ENCODE measurements around the gene LTBP1.

The LTBP1 gene

DNA sequence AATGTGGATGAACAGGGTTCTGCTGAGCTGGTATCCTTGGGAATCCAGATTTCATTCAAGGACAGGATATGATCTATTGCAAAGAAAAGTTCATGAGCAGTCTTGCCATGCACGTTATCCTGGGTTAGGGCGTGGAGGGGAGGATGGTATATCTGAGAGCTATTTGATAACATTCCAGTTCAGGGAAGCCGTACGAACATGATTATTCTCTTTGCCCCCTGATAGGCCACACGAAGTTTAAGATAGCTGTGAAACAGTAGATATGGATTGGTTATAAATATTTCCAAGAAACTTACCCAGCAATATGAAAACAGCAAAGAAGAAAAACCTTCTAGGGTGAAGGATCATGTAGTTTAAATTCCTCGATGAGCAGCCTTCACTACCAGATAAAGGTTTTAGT, 171.9 kb downstream of the LTBP1 start:
- no peak for DNase-seq (ENCODE audit: low read depth)

DNA sequence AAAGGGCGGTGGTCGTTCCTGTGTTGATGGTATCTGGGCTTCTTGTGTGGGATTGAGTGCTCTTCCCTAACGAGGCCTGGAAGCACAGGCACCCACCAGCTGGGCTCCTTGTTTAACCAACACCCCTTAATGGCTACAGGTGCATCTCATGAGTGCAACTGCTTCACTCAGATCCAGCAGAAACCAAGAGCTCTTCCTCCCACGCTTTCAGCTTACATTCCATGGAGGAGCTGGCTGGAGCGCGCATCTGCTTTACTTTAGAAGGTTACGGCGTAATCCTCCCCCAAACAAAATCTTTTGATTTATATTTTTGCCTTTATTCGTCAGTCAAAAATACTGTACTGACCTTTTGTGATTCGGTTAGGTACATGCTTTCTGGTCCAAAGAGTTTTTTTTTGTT, 174.7 kb downstream of the LTBP1 start:
- no peak for DNase-seq (ENCODE audit: low read depth)

DNA sequence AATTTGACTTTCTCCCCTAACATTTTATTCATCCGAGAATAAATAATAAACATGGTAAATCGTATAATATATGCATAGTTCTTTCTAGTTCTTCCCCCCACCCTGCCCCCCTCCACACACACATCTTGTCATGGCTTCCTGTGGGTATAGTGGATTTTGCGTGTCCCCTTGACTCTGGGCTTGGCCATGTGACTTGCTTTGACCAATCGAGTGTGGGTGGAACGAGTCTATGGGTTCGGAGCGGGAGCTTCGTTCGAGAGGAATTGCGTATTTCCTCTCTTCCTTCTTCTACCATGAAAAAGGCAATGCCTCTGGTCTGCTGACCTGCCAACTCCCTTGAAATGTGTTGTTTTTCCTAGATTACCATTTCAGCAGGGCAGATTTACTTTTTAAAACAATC, 175.2 kb downstream of the LTBP1 start:
- DNase-seq (ENCODE audit: low read depth), result no peak

DNA sequence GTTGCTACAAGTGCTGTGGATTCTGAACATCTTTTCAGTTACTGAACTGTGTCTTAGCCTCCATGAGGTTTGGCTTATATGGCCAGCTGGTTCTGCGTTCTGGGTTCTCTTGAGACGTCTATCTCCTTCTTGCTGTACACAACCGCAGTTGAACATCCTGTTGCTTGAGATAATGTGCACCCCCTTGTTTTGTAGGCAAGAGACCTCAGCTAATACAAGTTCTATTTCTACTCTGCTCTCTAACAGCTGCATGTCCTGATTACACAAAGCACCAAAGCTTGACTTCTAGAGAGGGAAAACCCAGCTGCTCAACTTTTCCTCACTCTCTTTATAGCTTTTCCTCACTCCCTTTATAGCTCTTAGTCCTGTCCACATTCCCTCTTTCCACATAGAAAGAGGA, 176.0 kb downstream of the LTBP1 start:
- DNase-seq (ENCODE audit: low read depth), result no peak

DNA sequence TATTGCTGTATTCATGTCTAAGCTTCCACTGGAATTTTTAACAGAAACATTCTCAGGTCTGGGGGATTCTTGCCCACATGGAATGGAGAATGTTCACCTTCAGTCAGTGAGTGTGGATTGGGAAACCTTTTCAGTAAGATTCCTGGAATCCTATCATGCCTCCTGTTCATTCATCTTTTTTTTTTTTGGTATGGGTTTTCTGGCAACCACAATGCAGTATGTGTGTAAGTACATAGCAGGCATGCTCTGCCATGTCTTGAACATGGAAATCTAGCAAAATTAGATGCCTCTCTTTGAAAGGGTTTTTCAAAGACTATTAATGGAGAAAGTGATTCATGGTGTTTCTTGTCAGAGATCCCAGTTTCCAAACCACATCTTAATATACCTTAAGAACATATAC, 176.5 kb downstream of the LTBP1 start:
- no peak for DNase-seq (ENCODE audit: low read depth)

DNA sequence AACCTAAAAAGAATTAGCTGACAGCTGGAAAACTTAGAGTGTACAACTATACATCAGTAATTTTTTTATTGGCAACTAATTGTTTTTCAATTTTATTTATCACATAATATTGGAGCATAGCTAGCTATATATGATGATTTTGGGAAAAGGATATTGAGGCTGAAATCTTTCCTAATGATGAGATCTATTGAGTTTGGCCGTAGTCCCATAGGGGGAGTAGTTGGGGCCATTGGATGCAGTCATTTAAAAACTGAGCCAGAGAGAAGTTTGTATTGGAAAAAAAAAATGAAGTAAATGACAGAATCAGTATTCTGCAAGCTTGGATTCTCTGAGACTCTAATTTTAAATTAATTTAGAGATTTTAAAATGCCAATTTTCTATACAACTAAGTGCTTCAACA, 179.8 kb downstream of the LTBP1 start:
- no peak for DNase-seq (ENCODE audit: low read depth)

DNA sequence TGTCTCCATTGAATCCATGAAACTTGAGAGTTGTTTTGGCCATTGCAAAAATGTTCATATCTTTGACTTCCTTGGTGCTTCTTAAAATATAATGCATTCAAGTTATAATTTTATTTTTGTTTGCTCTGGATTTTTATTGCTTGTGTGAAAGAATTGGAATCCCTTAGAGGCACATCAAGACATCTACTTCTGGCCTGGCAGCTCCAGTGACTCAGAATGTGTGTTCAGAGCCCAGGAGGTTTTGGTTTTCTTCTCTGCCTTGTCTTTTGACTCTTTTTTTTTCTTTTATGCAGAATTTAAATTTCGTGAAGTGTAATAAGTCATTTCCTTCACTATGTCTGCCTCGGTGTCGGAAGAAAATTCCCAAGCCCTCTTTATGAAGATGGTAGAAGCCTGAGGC, 180.2 kb downstream of the LTBP1 start:
- peak; percentile 54 for DNase-seq (ENCODE audit: low read depth)

DNA sequence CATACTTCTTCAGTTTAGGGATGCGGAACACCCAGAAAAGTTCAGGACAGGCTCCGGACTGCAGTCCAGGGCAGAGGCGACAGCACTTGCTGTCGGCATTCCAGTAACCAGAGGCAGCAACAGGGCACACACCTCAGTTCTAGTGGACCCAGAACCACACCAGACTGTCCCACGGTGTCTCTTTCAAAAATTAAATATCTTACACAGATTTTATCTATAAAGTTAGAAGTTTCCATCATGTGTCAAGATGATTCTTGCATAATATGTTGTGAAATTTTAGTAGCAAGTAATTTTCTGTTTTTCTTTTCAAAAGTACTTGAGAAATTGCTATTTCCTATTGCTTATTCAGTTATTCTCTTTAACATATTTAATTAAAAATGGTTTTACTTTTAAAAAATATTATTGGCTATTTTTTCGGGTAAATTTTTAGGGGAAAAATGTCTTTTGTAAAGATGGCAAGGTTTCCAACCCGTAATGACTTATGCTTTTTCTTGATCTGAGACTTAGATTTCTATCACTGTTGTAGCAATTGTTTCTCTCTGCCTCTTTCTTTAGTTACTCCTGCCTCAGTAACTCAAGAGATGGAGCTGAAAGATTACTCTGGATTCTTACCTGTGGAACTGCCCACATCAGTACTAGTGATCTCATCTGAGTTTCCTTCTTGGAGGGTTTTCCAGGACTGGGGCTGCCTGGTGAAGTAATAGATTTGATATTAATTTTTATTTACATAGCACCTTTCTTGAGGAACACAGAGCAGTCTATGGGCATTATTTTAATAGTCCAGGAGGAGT, 182.7 kb downstream of the LTBP1 start:
- peak; percentile 32 for DNase-seq (ENCODE audit: low read depth)

DNA sequence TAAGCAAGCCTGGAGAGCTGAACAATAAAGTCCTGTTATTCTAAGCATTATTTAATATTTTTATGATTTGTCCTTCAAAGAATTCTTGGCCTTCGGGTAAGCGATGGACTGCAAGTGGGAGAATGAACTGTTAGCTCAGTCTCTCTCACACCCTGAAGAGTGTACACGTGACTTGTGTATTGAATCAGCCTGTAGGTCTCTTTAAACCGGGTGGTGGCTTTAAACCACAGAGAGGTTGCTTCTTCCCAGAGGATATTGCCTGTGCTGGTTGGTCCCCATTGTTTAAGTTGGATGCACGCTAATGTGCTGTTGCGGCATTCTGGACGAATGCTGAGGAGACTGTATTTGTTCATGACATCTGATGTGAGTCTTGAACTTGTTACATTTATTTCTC, 183.3 kb downstream of the LTBP1 start:
- no peak for DNase-seq (ENCODE audit: low read depth)

DNA sequence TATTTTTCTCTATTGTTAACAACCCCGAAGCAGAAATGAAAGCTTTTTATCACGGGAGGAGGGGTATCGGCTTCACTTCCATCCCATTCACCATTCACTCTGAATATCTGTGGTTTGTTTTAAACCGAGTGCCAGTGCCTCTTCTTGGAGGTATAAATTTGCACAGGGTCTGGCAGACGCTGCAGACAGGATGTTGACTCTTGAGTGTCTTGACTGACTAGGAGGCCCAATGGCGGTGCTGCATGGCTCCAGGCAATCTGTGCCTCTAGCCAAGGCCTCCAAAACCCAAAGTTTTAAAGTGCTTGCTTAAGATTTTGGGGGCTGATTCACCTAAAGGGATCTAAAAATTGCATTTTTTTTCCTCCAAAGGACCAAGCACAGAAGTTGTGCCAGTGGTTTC, 183.8 kb downstream of the LTBP1 start:
- no peak for DNase-seq (ENCODE audit: low read depth)

DNA sequence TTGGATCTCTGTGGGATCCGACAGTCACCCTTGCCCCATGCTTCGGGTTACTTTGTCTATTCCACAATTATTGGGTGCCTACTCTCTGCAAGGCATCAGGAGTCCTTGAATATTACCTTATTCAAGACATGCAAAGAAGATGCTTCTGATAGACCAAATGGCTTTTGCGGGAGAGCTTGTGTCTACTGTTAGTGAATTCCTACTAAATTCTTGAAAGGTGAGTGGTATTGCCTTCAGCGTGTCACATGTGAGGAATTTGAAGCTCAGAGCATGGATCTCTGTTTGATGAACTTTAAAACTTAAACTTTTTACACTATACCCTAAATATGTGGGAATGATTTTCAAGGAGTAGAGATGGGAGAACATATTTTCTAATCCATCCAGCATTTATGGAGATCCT, 184.4 kb downstream of the LTBP1 start:
- no peak for DNase-seq (ENCODE audit: low read depth)

DNA sequence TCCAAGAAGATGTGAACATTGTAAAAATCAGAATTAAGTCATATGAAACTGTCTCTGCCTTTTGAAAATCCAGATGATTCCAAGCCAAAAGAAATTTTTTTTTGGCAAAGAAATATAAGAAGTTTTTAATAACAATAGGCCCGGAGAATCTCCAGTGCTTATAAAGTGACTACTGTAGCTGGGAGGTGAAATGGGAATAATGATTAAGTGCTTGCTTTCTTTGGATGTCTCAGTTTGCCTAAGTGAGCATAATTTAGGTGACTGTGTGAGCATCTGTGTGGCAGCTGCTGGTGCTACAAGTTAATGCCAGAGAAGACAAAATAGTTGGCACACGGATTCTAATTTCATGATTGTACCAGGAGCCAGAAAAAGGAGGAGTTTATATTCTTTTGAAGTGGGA, 185.0 kb downstream of the LTBP1 start:
- DNase-seq (ENCODE audit: low read depth), result peak; percentile 38

DNA sequence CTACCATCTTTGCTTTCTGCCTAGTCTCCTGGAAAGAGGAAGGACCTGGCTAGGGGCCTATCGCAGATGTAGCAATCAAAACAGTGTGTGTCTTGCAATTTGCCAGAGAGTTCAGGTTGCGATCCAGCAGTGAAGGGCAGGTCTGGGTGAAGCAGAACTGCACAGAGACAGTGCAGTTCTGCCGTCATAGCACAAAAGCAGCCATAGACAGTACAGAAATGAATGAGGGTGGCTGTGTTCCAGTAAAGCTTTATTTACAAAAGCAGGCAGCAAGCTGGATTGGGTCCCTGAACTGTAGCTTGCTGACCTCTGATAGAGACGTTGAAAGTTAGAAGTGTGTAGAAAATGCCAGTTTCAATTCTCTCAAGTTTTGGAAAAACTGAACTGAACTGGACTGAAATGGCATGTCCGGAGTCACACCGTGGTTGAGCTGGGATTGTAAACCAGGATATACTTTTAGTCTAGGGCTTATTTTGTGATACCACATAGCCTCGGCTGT, 186.8 kb downstream of the LTBP1 start:
- DNase-seq (ENCODE audit: low read depth), result peak; percentile 55

DNA sequence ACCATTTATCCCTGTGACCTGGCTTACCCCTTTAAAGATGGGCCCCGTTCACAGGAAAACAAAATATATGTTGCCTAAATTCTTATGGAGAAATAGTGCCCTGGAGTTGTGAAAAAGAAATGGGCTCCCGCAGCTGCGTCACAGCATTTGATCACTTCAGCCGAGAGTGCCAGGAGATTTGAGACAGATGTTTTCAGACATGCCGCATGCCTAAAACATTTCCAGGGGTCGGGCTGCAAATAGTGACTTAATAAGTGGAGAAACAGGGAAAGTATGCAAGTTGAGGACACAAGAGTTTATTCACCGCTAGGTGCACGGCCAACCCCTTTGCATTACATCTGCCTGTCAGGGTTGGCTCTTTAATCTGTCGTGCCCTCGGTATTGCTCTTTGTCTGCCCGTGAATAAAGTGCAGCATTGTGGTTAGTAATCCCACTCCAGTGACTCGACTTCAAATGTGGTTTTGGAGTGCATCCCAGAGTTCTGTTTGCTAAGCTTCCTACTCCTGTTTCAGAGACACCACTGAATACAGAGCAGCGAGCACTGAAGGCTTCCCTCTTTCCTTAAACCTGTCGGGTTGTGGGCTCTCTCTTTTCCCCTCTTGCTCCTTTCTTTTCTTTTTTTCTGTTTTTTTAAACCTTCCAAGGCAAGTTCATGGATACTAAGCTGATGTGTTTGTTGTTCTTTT, 187.5 kb downstream of the LTBP1 start:
- peak; percentile 99 for DNase-seq (ENCODE audit: low read depth)

DNA sequence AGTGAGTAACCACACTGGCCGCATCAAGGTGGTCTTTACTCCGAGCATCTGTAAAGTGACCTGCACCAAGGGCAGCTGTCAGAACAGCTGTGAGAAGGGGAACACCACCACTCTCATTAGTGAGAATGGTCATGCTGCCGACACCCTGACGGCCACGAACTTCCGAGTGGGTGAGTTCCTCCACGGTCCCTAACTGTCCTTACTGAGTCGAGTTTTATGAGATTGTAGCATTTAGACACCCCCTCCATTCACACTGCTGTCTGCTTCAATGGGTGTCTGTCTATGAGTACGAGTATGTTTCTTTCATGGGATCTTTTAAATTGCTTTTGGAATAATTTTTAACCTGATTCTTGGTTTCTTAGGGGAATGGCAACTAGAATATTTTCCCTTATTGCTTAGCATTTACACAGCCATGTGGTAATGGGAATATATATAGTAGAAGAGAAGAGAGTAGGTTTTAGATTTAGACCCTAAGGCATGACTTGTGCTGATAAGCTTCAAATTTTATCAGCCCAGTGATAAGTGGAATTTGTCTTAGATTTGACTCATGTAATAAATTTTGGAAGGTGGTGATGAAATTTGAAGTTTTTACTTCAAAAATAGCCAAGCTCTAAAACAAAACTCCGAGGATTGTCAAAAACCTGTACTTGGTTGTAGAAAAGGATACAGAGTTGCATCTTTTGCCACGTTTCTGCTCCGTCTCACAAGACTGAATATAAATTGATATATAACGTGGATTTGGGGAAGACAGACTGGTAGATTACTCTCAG, 188.2 kb downstream of the LTBP1 start:
- DNase-seq (ENCODE audit: low read depth), result peak; percentile 53

DNA sequence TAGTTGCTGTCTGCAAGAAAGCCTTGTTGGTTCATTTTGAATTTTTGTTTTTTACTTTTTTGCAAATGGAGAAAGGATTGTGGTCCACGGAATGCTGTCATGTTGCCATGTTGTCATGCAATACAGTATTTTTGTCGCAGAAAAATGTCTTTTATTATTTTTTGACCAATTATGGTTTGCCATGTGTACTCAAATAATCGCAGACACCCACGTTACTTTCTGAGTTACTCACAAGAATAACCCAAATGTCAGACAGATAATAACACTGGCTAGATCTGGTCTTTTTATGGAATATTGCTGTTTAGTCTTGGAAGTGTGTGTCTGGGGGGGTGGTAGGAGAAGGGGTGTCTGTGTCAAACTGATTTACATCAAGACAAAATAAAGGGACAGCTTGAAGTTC, 188.9 kb downstream of the LTBP1 start:
- DNase-seq (ENCODE audit: low read depth), result no peak

DNA sequence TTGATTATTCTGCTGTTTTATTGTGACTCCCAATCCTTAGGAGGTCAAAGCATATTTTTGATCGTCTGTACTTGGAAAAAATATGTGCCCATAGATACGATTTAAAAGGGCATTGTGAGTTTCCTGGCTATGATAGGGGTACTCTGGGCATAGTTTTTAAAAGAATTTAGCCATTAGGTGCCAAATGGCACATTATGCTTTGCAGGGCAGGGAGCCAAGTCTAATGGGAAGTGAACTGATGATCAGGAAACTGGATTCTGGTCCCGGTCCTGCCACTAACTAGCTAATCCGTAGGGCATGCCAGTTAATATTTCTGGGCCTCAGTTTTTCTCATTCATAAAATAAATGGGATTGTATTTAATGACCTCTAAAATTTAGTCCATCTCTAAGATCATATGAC, 189.3 kb downstream of the LTBP1 start:
- peak; percentile 63 for DNase-seq (ENCODE audit: low read depth)

DNA sequence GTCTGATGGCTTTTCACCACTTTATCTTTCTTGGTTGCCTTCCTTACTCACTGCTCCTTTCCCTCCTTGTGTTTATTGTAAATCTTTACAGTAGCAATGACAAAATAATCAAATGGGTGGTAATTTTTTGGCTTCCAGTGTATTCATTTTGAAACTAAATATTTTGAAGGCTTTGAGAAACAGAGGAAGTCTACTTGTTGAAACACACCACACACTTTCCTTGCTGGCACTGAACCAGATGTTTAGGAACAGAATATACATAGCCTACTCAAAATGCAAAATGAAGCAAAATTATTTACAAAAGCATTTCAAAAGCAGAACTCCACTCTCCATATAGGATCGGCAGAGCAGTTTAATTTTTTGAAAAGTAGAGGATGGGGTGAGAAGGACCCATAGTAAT, 189.8 kb downstream of the LTBP1 start:
- no peak for DNase-seq (ENCODE audit: low read depth)

DNA sequence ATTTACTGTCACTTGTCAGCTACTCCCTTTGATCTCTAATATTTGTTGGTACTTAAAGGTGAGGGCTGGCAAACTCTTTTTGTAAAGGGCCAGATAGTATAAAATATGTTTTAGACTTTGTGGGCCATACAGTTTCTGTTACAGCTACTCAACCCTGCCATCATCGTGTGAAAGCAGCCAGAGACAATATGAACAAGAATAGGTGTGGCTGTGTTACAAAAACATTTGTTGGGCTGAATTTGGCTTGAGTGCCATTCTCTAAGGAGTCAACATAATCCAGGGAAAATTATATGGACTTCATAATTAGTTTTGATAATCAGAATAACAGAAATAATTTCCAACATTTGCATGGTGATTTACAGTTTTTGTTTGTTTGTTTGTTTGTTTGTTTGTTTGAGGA, 190.6 kb downstream of the LTBP1 start:
- no peak for DNase-seq (ENCODE audit: low read depth)

DNA sequence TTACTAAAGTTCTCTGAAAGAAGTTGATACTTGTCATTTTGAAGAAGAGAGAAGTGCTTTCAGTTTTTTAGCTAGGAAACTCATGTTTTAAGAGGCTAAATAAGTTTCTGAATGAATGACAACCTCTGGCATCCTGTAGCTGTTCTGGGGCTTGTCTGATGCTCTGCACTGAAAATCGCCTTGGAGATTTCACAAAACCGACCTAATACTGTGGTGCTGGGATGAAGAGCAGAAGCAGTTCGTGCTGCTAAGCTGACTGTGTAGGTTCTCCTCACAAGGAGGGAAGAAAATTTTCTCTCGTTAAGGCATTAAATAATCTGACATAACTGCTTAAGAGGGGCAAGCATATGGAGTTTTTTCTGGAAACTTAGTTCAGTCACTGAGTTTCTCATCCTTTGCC, 193.2 kb downstream of the LTBP1 start:
- no peak for DNase-seq (ENCODE audit: low read depth)

DNA sequence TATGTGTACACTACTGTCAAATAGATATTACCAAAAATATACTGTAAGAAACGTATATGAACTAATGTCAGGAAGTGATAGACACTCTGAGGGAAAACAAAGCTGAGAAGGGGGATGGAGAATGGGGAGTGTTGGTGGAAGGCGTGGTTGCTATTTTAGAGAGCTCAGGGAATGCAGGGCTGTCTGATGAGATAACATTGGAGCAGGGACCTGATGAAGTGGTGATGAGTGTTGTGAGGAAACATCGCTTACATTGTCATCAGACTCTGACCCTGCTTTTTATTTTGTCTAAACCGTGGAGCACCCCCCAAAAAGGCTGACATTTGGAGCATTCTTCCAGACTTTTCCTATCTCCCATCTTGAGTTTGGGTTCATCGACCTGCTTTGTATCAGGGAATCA, 194.7 kb downstream of the LTBP1 start:
- no peak for DNase-seq (ENCODE audit: low read depth)

DNA sequence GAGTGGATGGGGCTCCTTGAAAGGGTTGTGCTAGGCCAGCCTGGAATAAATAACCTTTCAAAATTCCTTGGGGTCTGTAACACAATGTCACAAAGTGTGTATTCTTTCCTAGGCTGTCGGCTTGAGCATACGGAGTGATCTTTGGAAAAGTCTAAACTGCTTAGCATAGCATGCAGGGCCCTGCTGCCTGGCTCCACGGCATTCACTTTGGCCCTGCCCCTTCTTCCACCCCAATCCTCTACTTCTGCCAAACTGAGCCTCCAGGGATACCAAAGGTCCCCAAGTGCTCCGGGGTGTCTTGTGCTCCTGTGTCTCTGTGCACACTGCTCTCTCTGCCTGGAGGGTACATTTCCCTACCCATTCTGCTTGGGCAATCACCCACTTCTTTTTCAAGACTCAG, 196.1 kb downstream of the LTBP1 start:
- DNase-seq (ENCODE audit: low read depth), result peak; percentile 84

DNA sequence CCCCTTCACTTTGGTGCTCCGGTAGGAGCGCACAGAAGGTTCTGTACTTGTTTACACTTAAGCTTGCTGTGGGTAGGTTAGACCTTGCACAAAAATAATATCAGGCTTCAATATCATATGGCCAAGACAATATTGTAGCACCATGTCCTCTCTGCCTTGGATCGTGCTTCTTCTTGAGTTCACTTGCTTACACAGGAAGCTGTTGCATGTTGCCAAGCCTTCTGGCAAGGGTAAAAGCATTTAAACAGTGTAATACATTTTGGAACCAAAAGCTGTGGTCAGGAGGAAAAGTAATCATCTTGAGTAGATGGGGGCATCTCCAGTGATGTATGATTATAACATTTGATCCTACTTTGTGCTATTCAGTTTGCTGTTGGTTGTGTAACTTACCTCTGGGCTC, 197.5 kb downstream of the LTBP1 start:
- DNase-seq (ENCODE audit: low read depth), result peak; percentile 71
